Adrenal gland (tissue), 5 donors: Measurements from ENCODE around the gene PGP.

Experiments
- CTCF ChIP-seq, 6 experiments: fragments of 450-650 bp in 4 of 6; fragments of 200-600 bp in 2 of 6; sonication (generic) in 1 of 6; IDR thresholded peaks; 1 replicate in 5 of 6; 2 replicates in 1 of 6; pipeline versions ENCODE4 v1.5.1 to v1.8.0; 2016 to 2021; ENCODE audit warnings: antibody characterized with exemption in 6 of 6, mild to moderate bottlenecking in 2 of 6, moderate library complexity in 1 of 6
- POLR2A ChIP-seq, 2 donors: fragments of 450-650 bp; IDR thresholded peaks; one replicate each; pipeline ENCODE4 v1.6.1; 2017; ENCODE audit warnings: antibody characterized with exemption in 2 of 2, mild to moderate bottlenecking in 2 of 2, moderate library complexity in 1 of 2
- donor health status: DM: no; HTN: no; CAD: no.

- TF ChIP-seq POLR2A (IDR thresholded peaks at IDR 0.05) (no peak), CTCF (IDR thresholded peaks at IDR 0.05) (no peak)
These were observed 43.1 kb upstream of the PGP start for GRCh38 chr16:2257726-2258125.
